Measurements from ENCODE around the gene TSPAN1.

Gene TSPAN1

DNA sequence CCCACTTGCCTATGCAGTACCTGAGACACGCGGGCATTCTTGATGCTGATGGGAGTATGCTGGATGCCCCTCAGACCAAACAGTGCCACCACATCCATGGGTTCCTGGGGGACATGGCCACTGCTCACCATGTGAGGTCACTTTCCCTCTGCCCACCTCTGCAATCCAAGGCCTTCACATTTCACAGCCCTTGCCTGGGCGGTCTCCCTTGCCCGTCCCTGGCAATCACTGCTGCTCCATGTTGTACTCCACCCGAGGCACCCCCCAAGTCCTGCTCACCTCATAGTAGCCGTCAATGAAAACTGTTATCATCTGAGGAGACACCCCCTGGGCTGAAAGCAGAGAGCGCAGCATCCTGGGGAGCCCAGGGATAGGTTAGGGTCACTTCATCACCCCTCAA lies 18.4 kb downstream of the TSPAN1 start:
- Histone ChIP-seq H2BK5ac (ENCODE audit: low read depth, low read length, poor library complexity, severe bottlenecking) (no peak overlapping the region), H3K4me2 (ENCODE audit: low read length, poor library complexity, severe bottlenecking) (no peak overlapping the region), H2AFZ (ENCODE audit: low read depth, low read length) (no peak overlapping the region), H3K9ac (ENCODE audit: low read length) (no peak overlapping the region), H3K27me3 (ENCODE audit: control insufficient read depth in 1 of 2, insufficient read depth in 1 of 2, low read length in 2 of 2) (no peaks in the 10 kb centered on the region), H3K36me3 (ENCODE audit: control insufficient read depth in 1 of 2, insufficient read depth in 2 of 2, low read depth in 1 of 2, low read length in 2 of 2) (peaks cover 65 to 75% of the 10 kb centered on the region in 2 experiments), H2AK5ac (ENCODE audit: low read length, severe bottlenecking) (no peak overlapping the region), H3K79me1 (replicated peaks; ENCODE audit: low read length, poor library complexity, severe bottlenecking) (peaks cover 28% of the 10 kb centered on the region), H3K4me3 (ENCODE audit: insufficient read depth in 1 of 2, low read depth in 1 of 2, low read length in 2 of 2) (no peak overlapping the region), H3K27ac (ENCODE audit: low read length, poor library complexity, severe bottlenecking) (no peak overlapping the region), H2BK12ac (ENCODE audit: low read length in 2 of 2) (no peak overlapping the region), H3K14ac (ENCODE audit: low read length in 2 of 2) (no peak overlapping the region), H2BK15ac (ENCODE audit: low read depth, poor library complexity, severe bottlenecking) (no peak overlapping the region), H3K4me1 (ENCODE audit: control insufficient read depth, insufficient read depth, low read depth, low read length) (peaks cover 26% of the 10 kb centered on the region), H3K4ac (ENCODE audit: low read depth in 1 of 2, low read length in 2 of 2) (no peak overlapping the region), H2BK120ac (ENCODE audit: low read depth, low read length) (no peak overlapping the region), H3K18ac (ENCODE audit: low read depth in 1 of 2, low read length in 2 of 2) (no peak overlapping the region), H4K8ac (ENCODE audit: low read length) (no peak overlapping the region), H3K9me3 (ENCODE audit: control insufficient read depth, low read length) (no peaks in the 10 kb centered on the region), H3K23ac (ENCODE audit: low read length in 2 of 2) (no peak overlapping the region), H4K91ac (ENCODE audit: low read length) (no peak overlapping the region)
- DNase-seq, result no peak
- WGBS, result 95% methylated on average over 7 of the region's 7 CpGs

DNA sequence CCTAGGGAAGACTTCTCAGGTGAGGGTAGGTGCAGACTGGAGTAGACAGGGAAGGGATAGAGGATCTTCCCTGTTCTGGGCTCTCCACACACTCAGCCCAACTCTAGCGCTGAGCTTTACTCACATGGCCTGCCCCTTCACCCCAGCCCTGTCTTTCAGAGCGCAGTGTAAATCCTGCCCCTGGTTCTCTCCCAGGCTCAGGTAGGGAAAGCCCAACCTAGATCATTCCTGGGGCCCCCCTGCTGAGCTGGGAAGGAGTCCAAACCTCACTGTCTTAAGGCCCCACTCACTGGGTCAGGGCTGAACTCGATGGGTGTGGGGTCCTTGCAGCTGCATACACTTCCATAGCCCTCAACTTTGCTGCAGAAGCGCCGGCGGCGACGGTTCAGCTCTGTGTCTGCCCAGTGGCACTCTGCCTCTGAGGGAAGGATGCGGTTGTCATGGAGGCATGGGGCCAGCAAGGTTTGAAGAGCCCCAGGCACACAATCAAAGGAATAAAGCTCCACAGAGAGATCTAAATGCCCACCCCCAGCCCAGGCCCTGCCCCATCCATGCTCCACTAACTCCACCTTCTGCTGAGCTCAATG lies 19.2 kb downstream of the TSPAN1 start:
- no peak overlapping the region for H4K8ac ChIP-seq (ENCODE audit: low read length)
- H3K14ac ChIP-seq (ENCODE audit: low read length in 2 of 2), result no peak overlapping the region
- no peak overlapping the region for H2AK5ac ChIP-seq (ENCODE audit: low read length, severe bottlenecking)
- H2BK12ac ChIP-seq (ENCODE audit: low read length in 2 of 2), result no peak overlapping the region
- no peak overlapping the region for H3K4me2 ChIP-seq (ENCODE audit: low read length, poor library complexity, severe bottlenecking)
- H3K4ac ChIP-seq (ENCODE audit: low read depth in 1 of 2, low read length in 2 of 2), result no peak overlapping the region
- H4K91ac ChIP-seq (ENCODE audit: low read length), result no peak overlapping the region
- 94% methylated on average over 9 of the region's 9 CpGs for WGBS
- no peak overlapping the region for H2BK120ac ChIP-seq (ENCODE audit: low read depth, low read length)
- no peak for DNase-seq
- H3K23ac ChIP-seq (ENCODE audit: low read length in 2 of 2), result no peak overlapping the region
- no peak overlapping the region for H3K18ac ChIP-seq (ENCODE audit: low read depth in 1 of 2, low read length in 2 of 2)
- H2BK5ac ChIP-seq (ENCODE audit: low read depth, low read length, poor library complexity, severe bottlenecking), result no peak overlapping the region
- no peak overlapping the region for H3K9ac ChIP-seq (ENCODE audit: low read length)
- H3K9me3 ChIP-seq (ENCODE audit: control insufficient read depth, low read length), result no peaks in the 10 kb centered on the region
- H3K79me1 ChIP-seq (replicated peaks; ENCODE audit: low read length, poor library complexity, severe bottlenecking), result peaks cover 31% of the 10 kb centered on the region
- no peak overlapping the region for H2BK15ac ChIP-seq (ENCODE audit: low read depth, poor library complexity, severe bottlenecking)
- H3K4me3 ChIP-seq (ENCODE audit: insufficient read depth in 1 of 2, low read depth in 1 of 2, low read length in 2 of 2), result no peak overlapping the region
- H3K27me3 ChIP-seq (ENCODE audit: control insufficient read depth in 1 of 2, insufficient read depth in 1 of 2, low read length in 2 of 2), result no peaks in the 10 kb centered on the region
- H2AFZ ChIP-seq (ENCODE audit: low read depth, low read length), result no peak overlapping the region
- peaks cover 60 to 73% of the 10 kb centered on the region in 2 experiments for H3K36me3 ChIP-seq (ENCODE audit: control insufficient read depth in 1 of 2, insufficient read depth in 2 of 2, low read depth in 1 of 2, low read length in 2 of 2)
- peaks cover 29% of the 10 kb centered on the region for H3K4me1 ChIP-seq (ENCODE audit: control insufficient read depth, insufficient read depth, low read depth, low read length)
- no peak overlapping the region for H3K27ac ChIP-seq (ENCODE audit: low read length, poor library complexity, severe bottlenecking)

DNA sequence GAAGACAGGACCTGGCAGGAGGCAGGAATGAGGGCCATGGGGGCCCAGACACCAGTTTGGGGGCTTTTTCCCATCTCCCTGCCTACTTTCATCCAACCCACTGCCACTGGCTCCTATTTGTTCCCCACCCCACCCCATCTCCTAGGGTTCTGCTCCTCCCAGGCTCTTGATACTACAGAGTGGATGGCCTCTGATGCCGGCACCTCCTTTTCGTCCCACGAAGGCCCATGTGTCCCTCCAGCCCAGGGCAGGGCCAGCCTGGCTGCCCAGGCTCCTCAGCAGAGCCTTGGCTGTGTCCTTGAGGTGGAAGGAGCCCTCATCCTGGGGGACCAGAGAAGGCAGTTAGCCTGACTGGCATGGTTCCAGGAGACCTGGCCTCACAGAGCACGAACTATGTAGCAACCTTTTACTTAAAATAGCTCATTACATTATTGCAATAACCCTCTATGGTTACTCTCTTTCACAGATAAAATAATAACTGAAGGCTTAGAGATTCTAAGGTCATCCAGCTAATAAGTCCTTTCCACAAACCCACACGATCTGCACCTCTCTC lies 19.8 kb downstream of the TSPAN1 start:
- 85% methylated on average over 5 of the region's 5 CpGs for WGBS
- Histone ChIP-seq H3K27me3 (ENCODE audit: control insufficient read depth in 1 of 2, insufficient read depth in 1 of 2, low read length in 2 of 2) (no peaks in the 10 kb centered on the region), H3K9me3 (ENCODE audit: control insufficient read depth, low read length) (no peaks in the 10 kb centered on the region), H3K27ac (ENCODE audit: low read length, poor library complexity, severe bottlenecking) (no peak overlapping the region), H2BK5ac (ENCODE audit: low read depth, low read length, poor library complexity, severe bottlenecking) (no peak overlapping the region), H2BK120ac (ENCODE audit: low read depth, low read length) (no peak overlapping the region), H2BK15ac (ENCODE audit: low read depth, poor library complexity, severe bottlenecking) (no peak overlapping the region), H3K4me1 (ENCODE audit: control insufficient read depth, insufficient read depth, low read depth, low read length) (peaks cover 29% of the 10 kb centered on the region), H3K14ac (ENCODE audit: low read length in 2 of 2) (no peak overlapping the region), H4K91ac (ENCODE audit: low read length) (no peak overlapping the region), H3K9ac (ENCODE audit: low read length) (no peak overlapping the region), H2AK5ac (ENCODE audit: low read length, severe bottlenecking) (no peak overlapping the region), H3K4me3 (ENCODE audit: insufficient read depth in 1 of 2, low read depth in 1 of 2, low read length in 2 of 2) (no peak overlapping the region), H3K79me1 (replicated peaks; ENCODE audit: low read length, poor library complexity, severe bottlenecking) (peaks cover 31% of the 10 kb centered on the region), H2BK12ac (ENCODE audit: low read length in 2 of 2) (no peak overlapping the region), H3K36me3 (ENCODE audit: control insufficient read depth in 1 of 2, insufficient read depth in 2 of 2, low read depth in 1 of 2, low read length in 2 of 2) (peaks cover 54 to 67% of the 10 kb centered on the region in 2 experiments), H3K23ac (ENCODE audit: low read length in 2 of 2) (no peak overlapping the region), H3K4ac (ENCODE audit: low read depth in 1 of 2, low read length in 2 of 2) (no peak overlapping the region), H2AFZ (ENCODE audit: low read depth, low read length) (no peak overlapping the region), H4K8ac (ENCODE audit: low read length) (no peak overlapping the region), H3K4me2 (ENCODE audit: low read length, poor library complexity, severe bottlenecking) (no peak overlapping the region), H3K18ac (ENCODE audit: low read depth in 1 of 2, low read length in 2 of 2) (no peak overlapping the region)
- no peak for DNase-seq

DNA sequence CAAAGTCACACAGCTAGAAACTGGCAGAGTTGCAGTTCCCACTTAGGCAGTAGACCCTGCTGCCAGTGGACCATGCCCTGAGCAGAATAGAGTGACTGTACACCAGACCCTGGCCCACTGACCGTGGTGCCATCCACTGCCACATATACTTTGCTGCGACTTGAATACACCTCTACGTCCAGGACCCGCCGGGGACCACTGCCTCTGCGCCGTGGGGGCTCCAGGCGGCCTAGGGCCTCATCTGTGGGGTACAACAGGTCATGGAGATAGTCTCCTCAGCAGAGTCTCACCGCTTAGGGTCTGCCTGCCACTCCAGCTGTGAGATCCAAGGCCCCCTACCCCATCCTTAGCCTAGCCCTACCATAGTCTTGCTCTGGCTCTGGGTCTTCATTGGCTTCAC lies 21.7 kb downstream of the TSPAN1 start:
- Histone ChIP-seq H4K8ac (ENCODE audit: low read length) (no peak overlapping the region), H2AFZ (ENCODE audit: low read depth, low read length) (no peak overlapping the region), H3K9ac (ENCODE audit: low read length) (peak overlapping the region; percentile 98), H2BK15ac (ENCODE audit: low read depth, poor library complexity, severe bottlenecking) (no peak overlapping the region), H3K36me3 (ENCODE audit: control insufficient read depth in 1 of 2, insufficient read depth in 2 of 2, low read depth in 1 of 2, low read length in 2 of 2) (peaks cover 41 to 52% of the 10 kb centered on the region in 2 experiments), H3K14ac (ENCODE audit: low read length in 2 of 2) (no peak overlapping the region), H2AK5ac (ENCODE audit: low read length, severe bottlenecking) (peak overlapping the region; percentile 20), H2BK5ac (ENCODE audit: low read depth, low read length, poor library complexity, severe bottlenecking) (no peak overlapping the region), H2BK120ac (ENCODE audit: low read depth, low read length) (no peak overlapping the region), H3K27ac (ENCODE audit: low read length, poor library complexity, severe bottlenecking) (no peak overlapping the region), H3K23ac (ENCODE audit: low read length in 2 of 2) (no peak overlapping the region), H2BK12ac (ENCODE audit: low read length in 2 of 2) (no peak overlapping the region), H3K18ac (ENCODE audit: low read depth in 1 of 2, low read length in 2 of 2) (no peak overlapping the region), H3K4me2 (ENCODE audit: low read length, poor library complexity, severe bottlenecking) (peak overlapping the region; percentile 3), H3K79me1 (replicated peaks; ENCODE audit: low read length, poor library complexity, severe bottlenecking) (peaks cover 31% of the 10 kb centered on the region), H3K27me3 (ENCODE audit: control insufficient read depth in 1 of 2, insufficient read depth in 1 of 2, low read length in 2 of 2) (no peaks in the 10 kb centered on the region), H4K91ac (ENCODE audit: low read length) (no peak overlapping the region), H3K4ac (ENCODE audit: low read depth in 1 of 2, low read length in 2 of 2) (no peak overlapping the region), H3K4me1 (ENCODE audit: control insufficient read depth, insufficient read depth, low read depth, low read length) (peaks cover 29% of the 10 kb centered on the region), H3K9me3 (ENCODE audit: control insufficient read depth, low read length) (no peaks in the 10 kb centered on the region), H3K4me3 (ENCODE audit: insufficient read depth in 1 of 2, low read depth in 1 of 2, low read length in 2 of 2) (no peak overlapping the region)
- WGBS, result 97% methylated on average over 9 of the region's 9 CpGs
- no peak for DNase-seq

Data from mesenchymal stem cell (in vitro differentiated cells and primary cell).